AG04450 (cell line): ENCODE data around the gene EPHX1. TPM values are rescaled to one million over a fixed set of nuclear protein-coding genes. Genes with fewer than 3 reads are reported as not detected.

Experiments used
- CTCF ChIA-PET: fragments of 300-600, 350-600 bp; formaldehyde crosslinking; extraction: SDS; loops from one replicate; lab custom pipeline; 2022; ENCODE audit warnings: antibody characterized with exemption, inconsistent platforms; lab: Charles Lee
- POLR2A ChIA-PET: fragments of 350-600 bp; formaldehyde crosslinking; extraction: SDS; loops from one replicate; lab custom pipeline; 2021; ENCODE audit warnings: antibody characterized with exemption, inconsistent platforms; lab: Yijun Ruan, JAX
- DNase-seq: peaks from one replicate; pipeline ENCODE4 v3.0.0-alpha.2; 2011; ENCODE audit warnings: low read depth, low spot score
- H3K27ac ChIP-seq: one replicate; pipeline ENCODE4 v1.5.1; 2012; ENCODE audit warnings: low read depth, low read length, control low read depth
- H3K27me3 ChIP-seq: one replicate; pipeline ENCODE4 v1.6.0; 2012; ENCODE audit warnings: low read length; ENCODE audit not compliant: control insufficient read depth, insufficient read depth
- H3K4me3 ChIP-seq: 2 replicates; pipeline ENCODE4 v1.5.1; 2011; ENCODE audit warnings: mild to moderate bottlenecking, low read depth, low read length, control low read depth
- H3K9me3 ChIP-seq: 2 replicates; pipeline ENCODE4 v1.5.1; 2012; ENCODE audit warnings: low read length; ENCODE audit not compliant: control insufficient read depth, insufficient read depth
- polyA plus RNA-seq: library from polyadenylated mRNA; depleted of rRNA; stranded (reverse); fragments of >200 nt; gene quantifications from 2 replicates; pipeline ENCODE4 v1.2.3, GENCODE V29; 2011
- TF ChIP-seq, protein P1 (sequence below): IDR thresholded peaks from 2 replicates; pipeline ENCODE4 v1.5.1; 2011; ENCODE audit warnings: low read depth, low read length, control low read depth, inconsistent platforms

The EPHX1 gene
- polyA plus RNA-seq, 1 experiment: 41.3 TPM

DNA sequence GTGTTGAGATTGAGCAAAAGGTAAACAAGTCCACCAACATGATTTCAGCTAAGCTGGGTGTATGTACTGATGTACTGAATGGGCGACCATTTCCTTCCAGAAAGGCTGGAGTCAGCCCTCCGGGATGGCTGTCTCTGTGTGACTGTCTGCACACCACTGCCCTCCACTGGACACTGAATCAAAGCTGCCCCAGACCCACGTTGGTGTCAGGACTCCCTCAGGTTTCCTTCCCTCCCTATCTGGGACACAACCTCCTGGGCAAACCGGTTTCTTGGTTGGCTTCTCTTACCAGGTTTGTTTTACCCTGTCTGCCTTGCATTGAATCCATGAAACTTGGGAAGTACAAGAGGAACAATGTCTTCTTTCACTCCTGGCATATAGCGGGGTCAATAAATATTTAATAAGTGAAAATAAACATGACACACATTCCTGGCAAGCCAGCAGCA is 37.6 kb upstream of the EPHX1 start:
- Histone ChIP-seq H3K27me3 (no peaks in the 10 kb centered on the region), H3K4me3 (no peak overlapping the region), H3K27ac (no peak overlapping the region), H3K9me3 (no peaks in the 10 kb centered on the region)
- peak; percentile 82 for DNase-seq
- TF ChIP-seq, protein P1, sequence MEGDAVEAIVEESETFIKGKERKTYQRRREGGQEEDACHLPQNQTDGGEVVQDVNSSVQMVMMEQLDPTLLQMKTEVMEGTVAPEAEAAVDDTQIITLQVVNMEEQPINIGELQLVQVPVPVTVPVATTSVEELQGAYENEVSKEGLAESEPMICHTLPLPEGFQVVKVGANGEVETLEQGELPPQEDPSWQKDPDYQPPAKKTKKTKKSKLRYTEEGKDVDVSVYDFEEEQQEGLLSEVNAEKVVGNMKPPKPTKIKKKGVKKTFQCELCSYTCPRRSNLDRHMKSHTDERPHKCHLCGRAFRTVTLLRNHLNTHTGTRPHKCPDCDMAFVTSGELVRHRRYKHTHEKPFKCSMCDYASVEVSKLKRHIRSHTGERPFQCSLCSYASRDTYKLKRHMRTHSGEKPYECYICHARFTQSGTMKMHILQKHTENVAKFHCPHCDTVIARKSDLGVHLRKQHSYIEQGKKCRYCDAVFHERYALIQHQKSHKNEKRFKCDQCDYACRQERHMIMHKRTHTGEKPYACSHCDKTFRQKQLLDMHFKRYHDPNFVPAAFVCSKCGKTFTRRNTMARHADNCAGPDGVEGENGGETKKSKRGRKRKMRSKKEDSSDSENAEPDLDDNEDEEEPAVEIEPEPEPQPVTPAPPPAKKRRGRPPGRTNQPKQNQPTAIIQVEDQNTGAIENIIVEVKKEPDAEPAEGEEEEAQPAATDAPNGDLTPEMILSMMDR: peak; percentile 92
- ChIA-PET POLR2A (interaction anchor here (0.6 to 2.6 kb wide), 5 partner anchors 25 to 298 kb away, joined by 4 to 11 read pairs (median 4); partner anchors contain the start of gene ENAH), CTCF (interaction anchor here (0.5 to 7.5 kb wide), 52 partner anchors 9 to 299 kb away, joined by 3 to 102 read pairs (median 4); partner anchors contain the start of gene ENAH)

DNA sequence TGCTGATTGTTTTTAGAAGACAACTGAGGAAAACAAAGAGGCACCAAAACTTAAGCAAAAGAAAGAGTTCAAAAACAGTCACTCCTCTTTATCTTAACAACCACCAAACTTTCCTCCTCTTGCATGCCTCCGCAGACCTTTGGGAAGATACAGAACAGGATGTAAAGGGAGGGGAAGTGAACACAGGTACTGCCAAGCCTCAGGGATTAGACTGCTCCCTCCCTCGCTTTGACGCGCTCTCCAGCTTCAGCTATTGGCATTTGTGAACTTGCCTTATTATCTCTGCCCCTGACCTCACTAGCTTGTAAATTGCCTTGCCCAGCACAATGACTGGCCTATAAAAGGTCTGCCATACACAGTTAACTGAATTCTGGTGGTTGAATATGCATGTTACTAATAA is 37.1 kb upstream of the EPHX1 start:
- POLR2A ChIA-PET: interaction anchor here (1.1 to 2.6 kb wide), 4 partner anchors 26 to 120 kb away, joined by 4 to 11 read pairs (median 5); partner anchors contain the start of gene ENAH
- CTCF ChIA-PET: interaction anchor here (0.5 to 7.5 kb wide), 42 partner anchors 9 to 300 kb away, joined by 3 to 102 read pairs (median 5); partner anchors contain the start of gene ENAH

DNA sequence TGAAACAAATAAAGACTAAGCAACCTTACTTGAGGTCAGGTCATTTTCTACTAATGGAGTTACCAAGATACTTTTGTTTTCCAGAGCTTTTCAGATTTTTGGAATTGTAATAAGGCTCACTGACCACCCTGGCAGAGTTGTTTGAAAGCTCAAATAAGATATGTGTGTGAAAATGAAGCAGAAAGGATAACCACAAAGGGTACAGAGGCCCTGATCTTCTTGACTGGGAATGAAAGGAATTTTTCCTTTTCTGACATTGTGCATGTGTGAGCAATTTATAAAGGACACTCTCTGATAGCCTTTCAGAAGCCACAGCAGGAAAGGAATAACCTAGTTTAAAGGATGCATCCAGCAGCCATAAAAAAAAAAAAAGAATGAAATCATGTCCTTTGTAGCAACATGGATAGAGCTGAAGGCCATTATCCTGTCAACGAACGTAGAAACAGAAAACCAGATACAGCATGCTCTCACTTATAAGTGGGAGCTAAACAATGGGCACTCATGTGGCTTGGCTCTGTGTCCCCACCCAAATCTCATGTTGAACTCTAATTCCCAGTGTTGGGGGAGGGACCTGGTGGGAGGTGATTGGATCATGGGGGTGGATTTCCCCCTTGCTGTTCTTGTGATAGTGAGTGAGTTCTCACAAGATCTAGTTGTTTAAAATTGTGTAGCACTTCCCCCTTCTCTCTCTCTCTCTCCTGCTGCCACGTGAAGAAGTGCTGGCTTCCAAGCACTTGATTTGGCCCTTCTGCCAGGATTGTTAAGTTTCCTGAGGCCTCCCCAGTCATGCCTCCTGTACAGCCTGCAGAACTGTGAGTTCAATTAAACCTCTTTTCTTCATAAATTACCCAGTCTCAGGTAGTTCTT is 35.4 kb upstream of the EPHX1 start:
- no peaks in the 10 kb centered on the region for H3K9me3 ChIP-seq
- no peak overlapping the region for H3K27ac ChIP-seq
- POLR2A ChIA-PET: interaction anchor here (0.7 kb wide), 2 partner anchors 35 to 108 kb away, joined by 3 to 5 read pairs; partner anchors contain the start of genes EPHX1 and TMEM63A
- H3K4me3 ChIP-seq: no peak overlapping the region
- no peak for DNase-seq
- TF ChIP-seq, protein P1: no peak
- no peaks in the 10 kb centered on the region for H3K27me3 ChIP-seq
- CTCF ChIA-PET: interaction anchor here (0.6 to 4.2 kb wide), 4 partner anchors 131 to 301 kb away, joined by 3 to 34 read pairs (median 4); no protein-coding TSS in a partner anchor

More for the DNA sequence above, 37.1 kb upstream of the EPHX1 start:
- no peak for DNase-seq
- Histone ChIP-seq H3K27ac (no peak overlapping the region), H3K4me3 (no peak overlapping the region), H3K27me3 (no peaks in the 10 kb centered on the region), H3K9me3 (no peaks in the 10 kb centered on the region)
- TF ChIP-seq, protein P1: no peak

DNA sequence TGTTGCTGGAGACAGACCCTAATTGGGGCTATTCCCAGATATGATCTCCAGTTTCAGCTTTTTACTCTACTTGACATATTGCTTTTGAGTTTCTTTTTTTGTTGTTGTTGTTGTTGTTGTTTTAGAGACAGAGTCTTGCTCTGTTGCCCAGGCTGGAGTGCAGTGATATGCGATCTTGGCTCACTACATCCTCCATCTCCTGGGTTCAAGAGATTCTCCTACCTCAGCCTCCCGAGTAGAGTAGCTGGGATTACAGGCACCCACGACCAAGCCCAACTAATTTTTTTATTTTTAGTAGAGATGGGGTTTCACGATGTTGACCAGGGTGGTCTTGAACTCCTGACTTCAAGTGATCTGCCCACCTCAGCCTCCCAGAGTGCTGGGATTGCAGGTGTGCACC is 33.6 kb upstream of the EPHX1 start:
- Histone ChIP-seq H3K9me3 (no peaks in the 10 kb centered on the region), H3K27me3 (no peaks in the 10 kb centered on the region), H3K4me3 (no peak overlapping the region), H3K27ac (no peak overlapping the region)
- CTCF ChIA-PET: interaction anchor here (0.8 to 3.4 kb wide), 5 partner anchors 9 to 302 kb away, joined by 3 to 14 read pairs (median 3); no protein-coding TSS in a partner anchor
- DNase-seq: no peak
- TF ChIP-seq, protein P1: no peak
- POLR2A ChIA-PET: interaction anchor here (0.8 kb wide), 1 partner anchor 8 kb away, joined by 7 read pairs; no protein-coding TSS in a partner anchor
